HepG2 (cell line): ENCODE results near the gene GABBR2.

ENCODE experiments used
- EZH2 ChIP-seq: conservative IDR thresholded peaks from 2 replicates; pipeline ENCODE4 v1.6.1; 2012; ENCODE audit warnings: mild to moderate bottlenecking, low read depth, low read length, moderate library complexity
- FOSL2 ChIP-seq: sonication (generic); formaldehyde crosslinking; IDR thresholded peaks from 2 replicates; pipeline ENCODE4 v1.4.0; 2020; ENCODE audit warnings: missing genetic modification reagents
- HNF4G ChIP-seq, 2 experiments: sonication (generic) in 1 of 2; formaldehyde crosslinking in 1 of 2; IDR thresholded peaks; 2 replicates each; pipeline versions ENCODE4 v1.4.0 to v1.6.1; 2011 to 2020; ENCODE audit warnings: borderline replicate concordance in 2 of 2, low read depth in 2 of 2, mild to moderate bottlenecking in 2 of 2, low read length in 1 of 2, missing genetic modification reagents in 1 of 2, moderate library complexity in 1 of 2
- KAT8 ChIP-seq: IDR thresholded peaks from 2 replicates; pipeline ENCODE4 v1.6.1; 2016; ENCODE audit warnings: missing genetic modification reagents, missing compliant biosample characterization
- NFYB ChIP-seq: sonication (generic); formaldehyde crosslinking; IDR thresholded peaks from 2 replicates; pipeline ENCODE4 v1.4.0; 2020; ENCODE audit warnings: missing genetic modification reagents
- NR3C1 ChIP-seq: sonication (generic); formaldehyde crosslinking; IDR thresholded peaks from 2 replicates; pipeline ENCODE4 v1.4.0; 2020; ENCODE audit warnings: missing genetic modification reagents
- TCF7 ChIP-seq: sonication (generic); IDR thresholded peaks from 2 replicates; pipeline ENCODE4 v1.6.1; 2016; ENCODE audit warnings: antibody characterized with exemption, low read depth
- ZNF598 ChIP-seq: sonication (generic); formaldehyde crosslinking; IDR thresholded peaks from 2 replicates; pipeline ENCODE4 v1.5.1; 2020; ENCODE audit warnings: mild to moderate bottlenecking, missing genetic modification reagents, borderline replicate concordance
- ZSCAN31 ChIP-seq: sonication (generic); formaldehyde crosslinking; IDR thresholded peaks from 2 replicates; pipeline ENCODE4 v1.5.0; 2020; ENCODE audit warnings: low read depth, mild to moderate bottlenecking, missing genetic modification reagents
- TF ChIP-seq, protein P1 (sequence below): sonication (generic); formaldehyde crosslinking; IDR thresholded peaks from 2 replicates; pipeline ENCODE4 v1.5.0; 2020; ENCODE audit warnings: mild to moderate bottlenecking, missing genetic modification reagents, moderate library complexity
- TF ChIP-seq, protein P2 (sequence below): sonication (generic); formaldehyde crosslinking; IDR thresholded peaks from 2 replicates; pipeline ENCODE4 v1.4.0; 2020; ENCODE audit warnings: mild to moderate bottlenecking, missing genetic modification reagents
- TF ChIP-seq, protein P3 (sequence below): sonication (generic); formaldehyde crosslinking; IDR thresholded peaks from 2 replicates; pipeline ENCODE4 v1.4.0; 2020; ENCODE audit warnings: missing genetic modification reagents, borderline replicate concordance
- TF ChIP-seq, protein P4 (sequence below): sonication (generic); formaldehyde crosslinking; IDR thresholded peaks from 2 replicates; pipeline ENCODE4 v1.4.0; 2020; ENCODE audit warnings: missing genetic modification reagents, borderline replicate concordance

DNA sequence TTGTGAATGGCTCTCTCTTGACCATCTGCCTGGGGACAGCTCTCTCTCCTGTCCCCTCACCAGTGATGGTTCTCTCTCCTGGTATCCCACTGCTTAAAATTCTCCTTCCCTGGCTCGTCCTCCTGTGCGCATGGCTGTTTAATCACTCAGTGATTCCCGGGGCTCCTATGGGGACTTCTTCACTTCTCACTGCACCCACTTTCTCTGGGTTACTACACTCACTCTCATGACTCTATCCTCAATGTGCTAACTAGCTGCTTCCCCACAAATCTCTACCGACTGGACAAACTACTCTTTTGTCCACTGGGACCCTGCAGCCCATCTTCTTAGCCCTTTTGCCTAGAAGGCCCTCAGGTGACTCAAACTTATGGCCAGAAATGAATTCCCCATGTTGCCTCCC is 364.2 kb downstream of the GABBR2 start:
- TF ChIP-seq HNF4G (IDR thresholded peaks at IDR 0.05; ENCODE audit: borderline replicate concordance, low read depth, low read length): no peak
- no peak for TF ChIP-seq HNF4G (CRISPR knock-in tag; IDR thresholded peaks at IDR 0.05; ENCODE audit: borderline replicate concordance, low read depth)
- TF ChIP-seq FOSL2 (CRISPR knock-in tag): no peak
- TF ChIP-seq KAT8 (CRISPR knock-in tag): no peak
- TF ChIP-seq TCF7: no peak
- TF ChIP-seq NFYB (CRISPR knock-in tag): no peak
- TF ChIP-seq ZSCAN31 (CRISPR knock-in tag): no peak
- TF ChIP-seq ZNF598: no peak
- TF ChIP-seq EZH2: no peak
- TF ChIP-seq, protein P1, sequence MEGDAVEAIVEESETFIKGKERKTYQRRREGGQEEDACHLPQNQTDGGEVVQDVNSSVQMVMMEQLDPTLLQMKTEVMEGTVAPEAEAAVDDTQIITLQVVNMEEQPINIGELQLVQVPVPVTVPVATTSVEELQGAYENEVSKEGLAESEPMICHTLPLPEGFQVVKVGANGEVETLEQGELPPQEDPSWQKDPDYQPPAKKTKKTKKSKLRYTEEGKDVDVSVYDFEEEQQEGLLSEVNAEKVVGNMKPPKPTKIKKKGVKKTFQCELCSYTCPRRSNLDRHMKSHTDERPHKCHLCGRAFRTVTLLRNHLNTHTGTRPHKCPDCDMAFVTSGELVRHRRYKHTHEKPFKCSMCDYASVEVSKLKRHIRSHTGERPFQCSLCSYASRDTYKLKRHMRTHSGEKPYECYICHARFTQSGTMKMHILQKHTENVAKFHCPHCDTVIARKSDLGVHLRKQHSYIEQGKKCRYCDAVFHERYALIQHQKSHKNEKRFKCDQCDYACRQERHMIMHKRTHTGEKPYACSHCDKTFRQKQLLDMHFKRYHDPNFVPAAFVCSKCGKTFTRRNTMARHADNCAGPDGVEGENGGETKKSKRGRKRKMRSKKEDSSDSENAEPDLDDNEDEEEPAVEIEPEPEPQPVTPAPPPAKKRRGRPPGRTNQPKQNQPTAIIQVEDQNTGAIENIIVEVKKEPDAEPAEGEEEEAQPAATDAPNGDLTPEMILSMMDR (CRISPR knock-in tag): no peak
- TF ChIP-seq, protein P2, sequence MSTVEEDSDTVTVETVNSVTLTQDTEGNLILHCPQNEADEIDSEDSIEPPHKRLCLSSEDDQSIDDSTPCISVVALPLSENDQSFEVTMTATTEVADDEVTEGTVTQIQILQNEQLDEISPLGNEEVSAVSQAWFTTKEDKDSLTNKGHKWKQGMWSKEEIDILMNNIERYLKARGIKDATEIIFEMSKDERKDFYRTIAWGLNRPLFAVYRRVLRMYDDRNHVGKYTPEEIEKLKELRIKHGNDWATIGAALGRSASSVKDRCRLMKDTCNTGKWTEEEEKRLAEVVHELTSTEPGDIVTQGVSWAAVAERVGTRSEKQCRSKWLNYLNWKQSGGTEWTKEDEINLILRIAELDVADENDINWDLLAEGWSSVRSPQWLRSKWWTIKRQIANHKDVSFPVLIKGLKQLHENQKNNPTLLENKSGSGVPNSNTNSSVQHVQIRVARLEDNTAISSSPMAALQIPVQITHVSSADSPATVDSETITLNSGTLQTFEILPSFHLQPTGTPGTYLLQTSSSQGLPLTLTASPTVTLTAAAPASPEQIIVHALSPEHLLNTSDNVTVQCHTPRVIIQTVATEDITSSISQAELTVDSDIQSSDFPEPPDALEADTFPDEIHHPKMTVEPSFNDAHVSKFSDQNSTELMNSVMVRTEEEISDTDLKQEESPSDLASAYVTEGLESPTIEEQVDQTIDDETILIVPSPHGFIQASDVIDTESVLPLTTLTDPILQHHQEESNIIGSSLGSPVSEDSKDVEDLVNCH (CRISPR knock-in tag): no peak
- TF ChIP-seq NR3C1 (CRISPR knock-in tag): no peak
- TF ChIP-seq, protein P3, sequence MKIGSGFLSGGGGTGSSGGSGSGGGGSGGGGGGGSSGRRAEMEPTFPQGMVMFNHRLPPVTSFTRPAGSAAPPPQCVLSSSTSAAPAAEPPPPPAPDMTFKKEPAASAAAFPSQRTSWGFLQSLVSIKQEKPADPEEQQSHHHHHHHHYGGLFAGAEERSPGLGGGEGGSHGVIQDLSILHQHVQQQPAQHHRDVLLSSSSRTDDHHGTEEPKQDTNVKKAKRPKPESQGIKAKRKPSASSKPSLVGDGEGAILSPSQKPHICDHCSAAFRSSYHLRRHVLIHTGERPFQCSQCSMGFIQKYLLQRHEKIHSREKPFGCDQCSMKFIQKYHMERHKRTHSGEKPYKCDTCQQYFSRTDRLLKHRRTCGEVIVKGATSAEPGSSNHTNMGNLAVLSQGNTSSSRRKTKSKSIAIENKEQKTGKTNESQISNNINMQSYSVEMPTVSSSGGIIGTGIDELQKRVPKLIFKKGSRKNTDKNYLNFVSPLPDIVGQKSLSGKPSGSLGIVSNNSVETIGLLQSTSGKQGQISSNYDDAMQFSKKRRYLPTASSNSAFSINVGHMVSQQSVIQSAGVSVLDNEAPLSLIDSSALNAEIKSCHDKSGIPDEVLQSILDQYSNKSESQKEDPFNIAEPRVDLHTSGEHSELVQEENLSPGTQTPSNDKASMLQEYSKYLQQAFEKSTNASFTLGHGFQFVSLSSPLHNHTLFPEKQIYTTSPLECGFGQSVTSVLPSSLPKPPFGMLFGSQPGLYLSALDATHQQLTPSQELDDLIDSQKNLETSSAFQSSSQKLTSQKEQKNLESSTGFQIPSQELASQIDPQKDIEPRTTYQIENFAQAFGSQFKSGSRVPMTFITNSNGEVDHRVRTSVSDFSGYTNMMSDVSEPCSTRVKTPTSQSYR (CRISPR knock-in tag): no peak
- TF ChIP-seq, protein P4, sequence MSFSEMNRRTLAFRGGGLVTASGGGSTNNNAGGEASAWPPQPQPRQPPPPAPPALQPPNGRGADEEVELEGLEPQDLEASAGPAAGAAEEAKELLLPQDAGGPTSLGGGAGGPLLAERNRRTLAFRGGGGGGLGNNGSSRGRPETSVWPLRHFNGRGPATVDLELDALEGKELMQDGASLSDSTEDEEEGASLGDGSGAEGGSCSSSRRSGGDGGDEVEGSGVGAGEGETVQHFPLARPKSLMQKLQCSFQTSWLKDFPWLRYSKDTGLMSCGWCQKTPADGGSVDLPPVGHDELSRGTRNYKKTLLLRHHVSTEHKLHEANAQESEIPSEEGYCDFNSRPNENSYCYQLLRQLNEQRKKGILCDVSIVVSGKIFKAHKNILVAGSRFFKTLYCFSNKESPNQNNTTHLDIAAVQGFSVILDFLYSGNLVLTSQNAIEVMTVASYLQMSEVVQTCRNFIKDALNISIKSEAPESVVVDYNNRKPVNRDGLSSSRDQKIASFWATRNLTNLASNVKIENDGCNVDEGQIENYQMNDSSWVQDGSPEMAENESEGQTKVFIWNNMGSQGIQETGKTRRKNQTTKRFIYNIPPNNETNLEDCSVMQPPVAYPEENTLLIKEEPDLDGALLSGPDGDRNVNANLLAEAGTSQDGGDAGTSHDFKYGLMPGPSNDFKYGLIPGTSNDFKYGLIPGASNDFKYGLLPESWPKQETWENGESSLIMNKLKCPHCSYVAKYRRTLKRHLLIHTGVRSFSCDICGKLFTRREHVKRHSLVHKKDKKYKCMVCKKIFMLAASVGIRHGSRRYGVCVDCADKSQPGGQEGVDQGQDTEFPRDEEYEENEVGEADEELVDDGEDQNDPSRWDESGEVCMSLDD (CRISPR knock-in tag): no peak
